ENCODE measurements around the gene ERICH6. TPM values are rescaled to one million over a fixed set of nuclear protein-coding genes. Genes with fewer than 3 reads are reported as not detected.
A peak's percentile ranks its signal among the peaks of the same experiment; 100 is the strongest.

ERICH6 gene
- polyA plus RNA-seq (2013, experiment 1 of 4) = 0.33 TPM
- polyA plus RNA-seq (2013, experiment 2 of 4) = 0.12 TPM
- not detected for polyA plus RNA-seq (2013, experiment 3 of 4)
- polyA plus RNA-seq (2013, experiment 4 of 4) = 0.12 TPM

- peak within 1 kb of the TSS; percentile 50 for H3K4me3 ChIP-seq (ENCODE audit: insufficient read depth, low read depth, low read length)
- no peaks in the 10 kb centered on the region for H3K4me1 ChIP-seq (ENCODE audit: control insufficient read depth, insufficient read depth, low read length)
- no peaks in the 10 kb centered on the region for H3K9me3 ChIP-seq (ENCODE audit: control insufficient read depth, low read length)
- H3K36me3 ChIP-seq (ENCODE audit: control insufficient read depth, insufficient read depth, low read length) = no peaks in the 10 kb centered on the region
- peak within 1 kb of the TSS; percentile 78 for H3K27ac ChIP-seq (ENCODE audit: insufficient read depth, low read depth, low read length, poor library complexity, severe bottlenecking)
- 1 to 2% methylated on average over 35 of the region's 35 CpGs for WGBS, 2 experiments
- no peaks in the 10 kb centered on the region for H3K27me3 ChIP-seq (ENCODE audit: control insufficient read depth, insufficient read depth, low read length, poor library complexity, severe bottlenecking)
These were observed at the start of gene ERICH6 for GRCh38 chr3:150703756-150704344. ERICH6 (minus strand) TSS chr3:150703920; CDS start chr3:150703898, 22 bp downstream.

DNA sequence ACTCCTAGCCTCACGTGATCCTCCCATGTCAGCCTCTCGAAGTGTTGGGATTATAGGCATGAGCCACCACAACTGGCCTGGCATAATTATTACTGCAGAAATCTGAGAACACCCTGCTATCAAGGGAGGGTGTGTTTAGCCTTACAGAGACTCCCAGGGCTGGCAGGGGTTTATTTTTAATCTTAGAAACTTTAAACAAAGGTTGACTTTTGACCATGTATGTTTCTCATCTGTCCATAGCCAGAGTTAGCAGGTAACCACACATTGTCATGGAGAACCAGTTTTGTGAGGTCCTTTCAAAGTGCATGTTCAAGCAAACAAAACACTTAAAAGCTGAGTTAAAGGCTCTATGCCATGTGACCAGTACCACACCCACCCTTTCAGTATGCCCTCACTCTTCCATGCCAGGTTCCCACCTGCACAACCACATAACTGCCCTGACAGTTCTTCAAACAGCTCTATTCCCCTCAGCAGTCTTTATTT, 48.1 kb upstream of the ERICH6 start:
- 86 to 87% methylated on average over 2 of the region's 2 CpGs for WGBS, 2 experiments
- Histone ChIP-seq H3K4me3 (ENCODE audit: insufficient read depth, low read depth, low read length) (no peak overlapping the region), H3K4me1 (ENCODE audit: control insufficient read depth, insufficient read depth, low read length) (no peaks in the 10 kb centered on the region), H3K9me3 (ENCODE audit: control insufficient read depth, low read length) (no peaks in the 10 kb centered on the region), H3K27ac (ENCODE audit: insufficient read depth, low read depth, low read length, poor library complexity, severe bottlenecking) (no peak overlapping the region), H3K27me3 (ENCODE audit: control insufficient read depth, insufficient read depth, low read length, poor library complexity, severe bottlenecking) (no peaks in the 10 kb centered on the region), H3K36me3 (ENCODE audit: control insufficient read depth, insufficient read depth, low read length) (no peaks in the 10 kb centered on the region)

DNA sequence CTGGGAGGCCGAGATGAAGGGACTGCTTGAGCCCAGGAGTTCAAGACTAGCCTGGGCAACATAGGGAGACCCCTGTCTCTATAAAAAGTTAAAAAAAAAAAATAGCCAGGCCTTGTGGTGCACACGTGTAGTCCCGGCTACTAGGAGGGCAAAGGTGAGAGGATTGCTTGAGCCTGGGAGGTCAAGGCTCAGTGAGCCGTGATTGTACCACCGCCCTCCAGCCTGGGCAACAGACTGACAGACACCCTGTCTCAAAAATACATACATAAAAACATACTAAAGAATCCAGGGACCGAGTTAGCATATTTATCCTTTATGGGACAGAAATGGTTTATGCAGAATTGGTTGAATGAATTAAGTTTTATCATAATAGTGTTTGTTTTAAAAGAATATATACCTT, 45.5 kb upstream of the ERICH6 start:
- Histone ChIP-seq H3K27me3 (ENCODE audit: control insufficient read depth, insufficient read depth, low read length, poor library complexity, severe bottlenecking) (no peaks in the 10 kb centered on the region), H3K27ac (ENCODE audit: insufficient read depth, low read depth, low read length, poor library complexity, severe bottlenecking) (no peak overlapping the region), H3K36me3 (ENCODE audit: control insufficient read depth, insufficient read depth, low read length) (no peaks in the 10 kb centered on the region), H3K4me1 (ENCODE audit: control insufficient read depth, insufficient read depth, low read length) (peaks cover 3% of the 10 kb centered on the region), H3K4me3 (ENCODE audit: insufficient read depth, low read depth, low read length) (no peak overlapping the region), H3K9me3 (ENCODE audit: control insufficient read depth, low read length) (no peaks in the 10 kb centered on the region)
- 85 to 90% methylated on average over 5 of the region's 6 CpGs for WGBS, 2 experiments

DNA sequence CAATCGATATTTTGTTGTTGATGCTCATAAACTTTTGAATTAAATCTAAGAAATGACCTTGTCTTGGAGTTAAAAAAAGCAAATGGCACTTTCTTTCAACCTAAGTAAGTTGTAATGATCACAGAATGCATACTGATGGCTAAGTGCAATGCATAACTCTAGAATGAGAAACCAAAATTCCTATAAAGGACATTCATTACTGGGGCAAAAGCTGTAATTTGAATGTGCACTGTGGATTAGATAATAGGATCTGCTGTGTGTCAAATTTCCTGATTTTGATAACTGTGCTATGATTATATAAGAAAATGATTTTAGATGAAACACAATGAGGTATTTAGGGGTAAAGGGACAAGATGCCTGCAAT, 44.9 kb upstream of the ERICH6 start:
- no peak overlapping the region for H3K27ac ChIP-seq (ENCODE audit: insufficient read depth, low read depth, low read length, poor library complexity, severe bottlenecking)
- 89 to 100% methylated on average over 1 of the region's 1 CpG for WGBS, 2 experiments
- no peak overlapping the region for H3K4me3 ChIP-seq (ENCODE audit: insufficient read depth, low read depth, low read length)

GRCh38 chr3:150747886-150748683, 44.4 kb upstream of the ERICH6 start:
- Histone ChIP-seq H3K27ac (ENCODE audit: insufficient read depth, low read depth, low read length, poor library complexity, severe bottlenecking) (no peak overlapping the region), H3K9me3 (ENCODE audit: control insufficient read depth, low read length) (no peaks in the 10 kb centered on the region), H3K4me1 (ENCODE audit: control insufficient read depth, insufficient read depth, low read length) (peaks cover 3% of the 10 kb centered on the region), H3K4me3 (ENCODE audit: insufficient read depth, low read depth, low read length) (no peak overlapping the region), H3K27me3 (ENCODE audit: control insufficient read depth, insufficient read depth, low read length, poor library complexity, severe bottlenecking) (no peaks in the 10 kb centered on the region), H3K36me3 (ENCODE audit: control insufficient read depth, insufficient read depth, low read length) (no peaks in the 10 kb centered on the region)
- 93 to 95% methylated on average over 5 of the region's 5 CpGs for WGBS, 2 experiments

More for the DNA sequence above, 44.9 kb upstream of the ERICH6 start:
- H3K27me3 ChIP-seq (ENCODE audit: control insufficient read depth, insufficient read depth, low read length, poor library complexity, severe bottlenecking) = no peaks in the 10 kb centered on the region
- H3K4me1 ChIP-seq (ENCODE audit: control insufficient read depth, insufficient read depth, low read length) = peaks cover 3% of the 10 kb centered on the region
- H3K36me3 ChIP-seq (ENCODE audit: control insufficient read depth, insufficient read depth, low read length) = no peaks in the 10 kb centered on the region
- no peaks in the 10 kb centered on the region for H3K9me3 ChIP-seq (ENCODE audit: control insufficient read depth, low read length)

DNA sequence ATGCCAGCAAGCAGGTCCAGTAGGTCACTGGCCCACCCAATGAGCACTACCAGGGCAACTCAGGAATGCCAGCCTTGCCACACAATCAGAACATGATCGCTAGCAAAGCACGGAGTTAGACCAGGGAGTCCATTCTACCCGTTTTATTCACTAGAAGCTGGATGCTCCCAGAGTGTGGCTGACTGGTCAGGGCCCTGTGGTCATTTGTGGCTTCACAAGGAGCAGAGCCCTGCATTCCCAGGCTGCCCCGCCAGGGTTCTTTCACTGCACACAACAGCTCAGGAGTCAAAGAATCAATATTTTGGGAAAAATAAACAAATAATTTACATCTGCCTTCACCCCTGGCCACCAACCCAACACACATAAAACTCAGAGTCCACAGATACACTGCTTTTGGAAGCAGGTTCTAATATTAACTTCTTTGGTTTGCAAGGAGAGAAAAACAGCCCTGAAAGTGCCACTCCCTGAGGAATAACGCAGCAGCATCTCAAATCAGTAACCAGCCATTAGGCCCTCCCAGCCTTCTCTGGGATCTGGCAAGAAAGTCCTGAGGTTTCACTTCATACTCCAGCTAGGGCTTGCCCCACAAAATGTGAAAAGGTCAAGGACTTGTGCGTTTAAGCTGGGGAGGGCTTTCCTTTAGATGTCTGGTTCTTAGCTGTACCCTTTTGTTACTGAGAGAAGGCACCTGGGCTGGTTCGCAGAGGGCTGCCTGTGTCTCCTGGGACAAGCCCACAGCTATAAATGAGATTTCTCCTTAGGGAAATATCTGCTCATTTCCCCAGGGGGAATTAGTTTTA, 43.3 kb upstream of the ERICH6 start:
- H3K27me3 ChIP-seq (ENCODE audit: control insufficient read depth, insufficient read depth, low read length, poor library complexity, severe bottlenecking) = no peaks in the 10 kb centered on the region
- H3K4me1 ChIP-seq (ENCODE audit: control insufficient read depth, insufficient read depth, low read length) = peaks cover 3% of the 10 kb centered on the region
- no peak overlapping the region for H3K27ac ChIP-seq (ENCODE audit: insufficient read depth, low read depth, low read length, poor library complexity, severe bottlenecking)
- no peak overlapping the region for H3K4me3 ChIP-seq (ENCODE audit: insufficient read depth, low read depth, low read length)
- WGBS, 2 experiments = 94 to 96% methylated on average over 7 of the region's 7 CpGs
- no peaks in the 10 kb centered on the region for H3K9me3 ChIP-seq (ENCODE audit: control insufficient read depth, low read length)
- H3K36me3 ChIP-seq (ENCODE audit: control insufficient read depth, insufficient read depth, low read length) = no peaks in the 10 kb centered on the region

DNA sequence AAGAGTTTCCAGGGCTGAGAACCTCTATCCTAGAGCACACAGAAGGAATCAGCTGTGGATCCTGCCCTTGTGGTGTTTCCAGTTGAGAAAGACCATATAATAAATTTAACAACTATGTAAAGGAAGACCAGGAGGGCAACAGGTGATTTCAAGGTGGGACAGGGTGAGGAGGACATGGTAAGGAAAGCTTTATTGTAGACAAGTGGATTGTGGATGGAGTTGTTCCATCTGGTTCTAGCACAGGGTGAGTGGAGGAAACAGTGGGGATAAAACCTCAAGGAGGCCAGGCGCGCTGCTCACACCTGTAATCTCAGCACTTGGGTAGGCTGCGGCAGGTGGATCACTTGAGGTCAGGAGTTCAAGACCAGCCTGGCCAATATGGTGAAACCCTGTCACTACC, 42.1 kb upstream of the ERICH6 start:
- Histone ChIP-seq H3K4me1 (ENCODE audit: control insufficient read depth, insufficient read depth, low read length) (peaks cover 3% of the 10 kb centered on the region), H3K27ac (ENCODE audit: insufficient read depth, low read depth, low read length, poor library complexity, severe bottlenecking) (no peak overlapping the region), H3K36me3 (ENCODE audit: control insufficient read depth, insufficient read depth, low read length) (no peaks in the 10 kb centered on the region), H3K27me3 (ENCODE audit: control insufficient read depth, insufficient read depth, low read length, poor library complexity, severe bottlenecking) (no peaks in the 10 kb centered on the region), H3K4me3 (ENCODE audit: insufficient read depth, low read depth, low read length) (no peak overlapping the region), H3K9me3 (ENCODE audit: control insufficient read depth, low read length) (no peaks in the 10 kb centered on the region)
- 94 to 100% methylated on average over 3 of the region's 3 CpGs for WGBS, 2 experiments

DNA sequence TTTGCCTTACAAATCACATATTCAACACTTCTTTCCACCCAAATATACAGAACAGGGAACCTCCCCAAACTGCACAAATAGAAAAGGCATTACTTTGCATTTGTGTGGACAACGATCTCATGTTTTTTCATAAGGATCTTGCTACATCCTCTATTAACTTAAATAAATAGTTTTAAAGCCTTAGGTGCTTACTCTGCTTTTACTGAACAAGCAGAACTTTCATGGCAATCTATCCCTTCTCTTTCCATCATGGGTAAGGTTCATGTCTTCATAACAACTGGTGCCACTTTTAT, 41.1 kb upstream of the ERICH6 start:
- Histone ChIP-seq H3K27ac (ENCODE audit: insufficient read depth, low read depth, low read length, poor library complexity, severe bottlenecking) (no peak overlapping the region), H3K9me3 (ENCODE audit: control insufficient read depth, low read length) (no peaks in the 10 kb centered on the region), H3K4me3 (ENCODE audit: insufficient read depth, low read depth, low read length) (no peak overlapping the region), H3K4me1 (ENCODE audit: control insufficient read depth, insufficient read depth, low read length) (peaks cover 3% of the 10 kb centered on the region), H3K36me3 (ENCODE audit: control insufficient read depth, insufficient read depth, low read length) (no peaks in the 10 kb centered on the region), H3K27me3 (ENCODE audit: control insufficient read depth, insufficient read depth, low read length, poor library complexity, severe bottlenecking) (no peaks in the 10 kb centered on the region)
- WGBS, 2 experiments = 89 to 100% methylated on average over 1 of the region's 1 CpG

- no peaks in the 10 kb centered on the region for H3K36me3 ChIP-seq (ENCODE audit: control insufficient read depth, insufficient read depth, low read length)
- WGBS, 2 experiments = 85 to 90% methylated on average over 5 to 8 of the region's 8 CpGs
- no peaks in the 10 kb centered on the region for H3K27me3 ChIP-seq (ENCODE audit: control insufficient read depth, insufficient read depth, low read length, poor library complexity, severe bottlenecking)
- no peak overlapping the region for H3K4me3 ChIP-seq (ENCODE audit: insufficient read depth, low read depth, low read length)
- no peaks in the 10 kb centered on the region for H3K9me3 ChIP-seq (ENCODE audit: control insufficient read depth, low read length)
- H3K27ac ChIP-seq (ENCODE audit: insufficient read depth, low read depth, low read length, poor library complexity, severe bottlenecking) = no peak overlapping the region
- peaks cover 3% of the 10 kb centered on the region for H3K4me1 ChIP-seq (ENCODE audit: control insufficient read depth, insufficient read depth, low read length)
These were observed 40.6 kb upstream of the ERICH6 start for GRCh38 chr3:150744041-150744918.

Measured in ectodermal cell (in vitro differentiated cells).